GM21526 (cell line): ENCODE results near the gene MMP12.

Experiments
- ATAC-seq: cut with Tn5 transposase; IDR thresholded peaks from one replicate; pipeline ENCODE4 v1.9.1; 2021; ENCODE audit warnings: moderate library complexity; ENCODE audit not compliant: unreplicated experiment, low FRiP score

The MMP12 gene

DNA sequence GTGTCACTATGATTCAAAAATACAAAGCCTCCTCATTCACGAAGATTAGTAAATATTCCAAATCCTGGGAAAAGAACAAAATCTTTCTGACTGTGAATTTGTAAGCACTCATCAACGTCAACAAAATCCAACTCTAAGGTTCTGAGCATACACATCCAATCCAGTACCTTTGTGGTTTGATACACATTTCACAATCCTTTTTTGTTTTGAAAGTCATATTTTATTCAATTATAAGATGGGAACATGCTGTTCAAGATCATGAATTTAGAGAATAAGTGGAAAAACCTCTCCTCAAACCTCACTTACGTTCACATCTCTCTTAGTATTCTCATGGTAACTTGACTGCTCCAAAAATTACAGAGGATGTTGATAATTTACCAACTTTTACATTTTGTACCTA, 21.7 kb downstream of the MMP12 start:
- no peak for ATAC-seq

DNA sequence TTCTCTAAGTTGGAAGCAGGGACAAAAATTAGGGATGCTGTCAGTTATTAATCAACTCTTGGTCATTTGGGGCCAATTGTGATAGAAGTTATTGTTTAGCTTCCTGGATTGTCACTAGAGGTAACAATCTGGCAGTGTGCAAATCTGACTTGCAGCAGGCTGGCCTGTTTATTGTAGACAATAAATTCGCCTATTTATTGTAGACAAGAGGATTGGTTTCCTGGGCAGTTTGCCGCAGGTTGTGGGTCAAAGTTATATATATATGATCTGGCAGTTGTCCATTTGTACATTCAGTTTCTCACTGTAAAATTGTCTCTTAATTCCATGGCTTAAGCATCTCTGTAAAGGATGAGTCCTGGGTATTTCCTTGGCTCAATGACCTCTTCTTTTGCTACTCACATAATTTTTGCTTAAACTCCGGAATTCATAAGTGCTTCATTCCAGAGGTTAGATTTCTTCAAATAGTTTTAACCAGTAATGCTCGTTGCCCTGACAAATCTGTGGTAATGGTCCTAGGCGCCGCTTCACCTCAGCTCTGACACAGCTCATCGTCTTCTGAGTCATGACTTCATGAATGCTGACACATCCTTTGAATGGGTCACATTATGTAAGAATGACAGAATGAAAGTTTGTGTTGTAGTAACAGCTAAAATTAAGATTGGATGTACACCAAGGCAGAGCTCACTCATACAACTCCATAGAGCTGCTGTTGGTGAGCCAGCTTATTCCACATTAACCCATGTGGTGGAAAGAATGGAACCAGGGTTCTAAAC, 23.6 kb downstream of the MMP12 start:
- ATAC-seq = no peak

DNA sequence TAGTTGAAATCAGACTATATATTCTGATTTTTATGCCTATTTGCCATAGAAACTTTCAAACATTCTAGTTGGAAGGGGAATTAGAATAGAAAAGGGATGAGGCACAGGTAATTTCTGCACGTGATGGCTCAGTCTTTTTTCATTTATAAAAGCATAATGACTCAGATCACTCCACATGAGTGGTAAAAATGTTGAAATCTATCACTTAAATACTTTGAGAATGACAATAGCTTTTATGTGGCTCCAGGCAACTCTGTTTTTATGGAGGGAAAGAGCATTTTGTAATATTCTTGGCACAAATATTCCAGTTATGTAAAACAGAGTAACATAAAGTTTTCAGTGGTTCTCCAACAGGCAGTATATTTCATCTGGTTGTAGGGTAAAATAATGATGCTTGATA, 25.5 kb downstream of the MMP12 start:
- no peak for ATAC-seq

DNA sequence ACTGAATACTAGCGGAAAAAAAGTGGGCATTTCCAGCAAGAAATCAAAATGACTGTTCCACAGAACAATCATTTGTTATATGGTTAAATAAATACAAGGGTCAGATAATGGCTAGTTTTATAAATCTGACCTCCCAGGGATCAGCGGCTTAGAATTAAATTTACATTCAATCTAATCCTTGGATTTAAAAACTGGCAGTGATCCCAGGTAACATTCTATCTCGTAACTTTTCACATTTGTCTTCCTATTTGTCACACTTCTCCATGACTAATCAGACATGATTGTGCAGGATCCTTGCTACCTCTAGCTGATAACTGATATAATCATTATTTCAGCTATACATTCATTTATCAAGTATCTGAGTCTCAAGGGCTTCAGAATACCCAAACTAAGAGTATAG, 28.5 kb downstream of the MMP12 start:
- ATAC-seq = no peak

GRCh38 chr11:102843489-102843888, 31.3 kb downstream of the MMP12 start, which contains the start of gene MMP3:
Gene MMP3, minus strand, starts transcription at chr11:102843609. Its CDS starts 63 bp downstream, at chr11:102843546.
- no peak for ATAC-seq

GRCh38 chr11:102842930-102843329, 31.9 kb downstream of the MMP12 start:
- ATAC-seq = no peak

DNA sequence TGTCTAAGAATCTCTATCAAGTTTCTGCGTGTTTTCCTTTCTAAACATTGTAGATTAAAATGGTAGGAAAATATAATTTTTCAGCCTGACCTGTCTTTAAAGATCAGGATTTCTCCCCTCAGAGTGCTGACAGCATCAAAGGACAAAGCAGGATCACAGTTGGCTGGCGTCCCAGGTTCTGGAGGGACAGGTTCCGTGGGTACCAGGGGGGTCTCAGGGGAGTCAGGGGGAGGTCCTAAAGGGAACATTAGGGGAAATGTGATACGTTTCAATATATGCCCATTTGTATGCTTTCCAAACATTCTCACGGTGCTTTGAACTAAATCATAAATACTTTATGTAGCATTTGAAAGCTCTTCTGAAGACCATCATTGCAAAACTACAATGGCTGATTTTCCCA, 34.8 kb downstream of the MMP12 start:
- ATAC-seq = no peak

GRCh38 chr11:102837646-102838045, 37.1 kb downstream of the MMP12 start:
- no peak for ATAC-seq

DNA sequence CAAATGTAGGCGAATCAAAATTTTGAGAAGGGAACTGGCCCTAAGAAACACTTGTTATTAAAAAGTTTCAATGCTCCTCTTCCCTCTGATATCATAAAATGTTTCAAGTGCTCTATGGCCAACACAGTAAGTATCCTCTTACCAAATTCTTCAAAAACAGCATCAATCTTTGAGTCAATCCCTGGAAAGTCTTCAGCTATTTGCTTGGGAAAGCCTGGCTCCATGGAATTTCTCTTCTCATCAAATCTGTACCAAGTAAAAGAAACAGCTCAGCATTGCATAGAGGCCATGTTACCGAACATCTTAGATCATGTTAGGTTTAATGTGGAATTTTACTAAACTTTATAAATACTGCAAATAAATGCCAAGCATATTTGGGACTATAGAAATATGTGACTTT, 37.6 kb downstream of the MMP12 start:
- ATAC-seq = no peak

- no peak for ATAC-seq
These were observed 38.4 kb downstream of the MMP12 start for GRCh38 chr11:102836290-102836875.

DNA sequence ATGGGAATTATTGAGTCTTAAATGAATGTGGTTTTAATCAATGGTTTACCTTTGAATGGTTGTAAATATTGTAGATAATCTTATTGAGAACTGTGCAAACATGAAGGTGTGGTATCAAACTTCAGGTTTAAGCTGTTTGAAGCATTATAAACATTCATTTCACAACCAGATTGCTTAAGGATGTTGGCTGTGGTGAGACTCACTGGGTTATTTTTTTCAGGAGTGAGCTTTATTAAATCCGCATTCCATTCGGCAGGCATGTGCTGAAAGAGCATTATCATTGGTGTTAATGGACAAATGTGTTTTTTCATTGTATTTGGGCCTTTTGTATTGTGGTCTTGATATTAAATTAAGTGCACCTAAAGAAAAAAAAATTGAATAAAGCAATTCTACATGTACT, 41.1 kb downstream of the MMP12 start:
- ATAC-seq = no peak

GRCh38 chr11:102832612-102833011, 42.2 kb downstream of the MMP12 start:
- ATAC-seq = no peak

GRCh38 chr11:102831489-102832440, 43.0 kb downstream of the MMP12 start:
- ATAC-seq = no peak

- ATAC-seq = no peak
These were observed 43.7 kb downstream of the MMP12 start for GRCh38 chr11:102831128-102831488.

- ATAC-seq = no peak
These were observed 44.6 kb downstream of the MMP12 start for GRCh38 chr11:102830001-102830727.

- no peak for ATAC-seq
These were observed 45.3 kb downstream of the MMP12 start for GRCh38 chr11:102829316-102830000.

DNA sequence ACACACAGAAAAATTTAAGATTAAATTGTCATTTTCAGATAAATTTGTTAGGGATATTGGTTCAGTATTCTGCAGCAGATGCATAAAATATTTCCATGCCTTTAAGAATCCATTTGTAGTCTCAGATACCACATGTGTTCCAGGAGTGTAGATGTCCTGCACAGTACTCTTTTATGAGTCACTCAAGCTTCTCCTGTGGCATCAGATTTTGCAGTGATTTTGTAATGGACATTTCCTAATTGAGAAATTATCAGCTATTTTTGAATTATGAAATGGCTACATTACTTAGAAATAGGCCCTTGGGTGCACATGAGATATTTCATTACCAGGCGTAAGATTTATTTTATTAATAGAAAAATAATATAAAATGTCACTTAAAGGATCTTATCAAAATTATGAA, 50.2 kb downstream of the MMP12 start:
- ATAC-seq = no peak

DNA sequence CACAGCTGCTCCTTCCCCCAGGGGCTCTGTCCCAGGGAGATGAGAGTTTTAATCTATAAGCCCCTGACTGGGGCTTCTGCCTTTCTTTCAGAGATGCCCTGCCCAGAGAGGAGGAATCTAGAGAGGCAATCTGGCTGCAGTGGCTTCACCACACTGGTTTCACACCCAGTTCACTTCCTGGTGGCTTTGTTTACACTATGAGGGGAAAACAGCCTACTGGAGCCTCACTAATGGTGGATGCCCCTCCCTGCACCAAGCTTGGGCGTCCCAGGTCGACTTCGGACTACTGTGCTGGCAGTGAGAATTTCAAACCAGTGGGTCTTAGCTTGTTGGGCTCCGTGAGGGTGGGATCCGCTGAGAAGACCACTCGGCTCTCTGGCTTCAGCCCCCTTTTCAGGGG, 55.3 kb downstream of the MMP12 start:
- no peak for ATAC-seq

DNA sequence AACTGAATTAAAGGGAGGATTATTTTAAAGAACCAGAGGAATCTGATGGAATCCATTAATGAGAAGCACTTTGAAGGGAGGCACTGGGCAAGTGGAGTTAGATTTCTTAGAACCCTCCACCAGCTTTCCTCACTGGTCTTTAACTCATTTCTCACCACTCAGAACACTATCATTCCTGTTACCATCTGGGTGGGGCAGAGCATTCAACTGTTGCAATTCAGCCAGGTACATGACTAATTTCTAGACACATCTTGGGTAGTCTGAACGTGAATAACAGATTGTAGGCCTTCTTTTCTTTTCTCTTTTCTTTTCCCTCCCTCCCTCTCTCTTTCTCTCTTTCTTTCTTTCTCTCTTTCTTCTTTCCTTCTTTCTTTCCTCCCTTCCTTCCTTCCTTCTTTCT, 61.3 kb downstream of the MMP12 start:
- ATAC-seq = no peak
